KMS-11 (cell line): ENCODE measurements around the gene EPS8L3.
"Not testable (repeated sequence)": the region's sequence is repeated elsewhere in the genome, so short reads cannot be mapped to it uniquely, and the experiment has no call there.

Source experiments
- H2AFZ ChIP-seq: fragments of 200-600 bp; sonication (generic); 2 replicates; pipeline ENCODE4 v1.6.1; 2016; ENCODE audit warnings: antibody characterized with exemption, mixed run types, low read depth
- H3K27ac ChIP-seq: fragments of 200-600 bp; sonication (generic); 2 replicates; pipeline ENCODE4 v1.6.1; 2016; ENCODE audit warnings: mild to moderate bottlenecking, mixed run types
- H3K27me3 ChIP-seq: fragments of 200-600 bp; sonication (generic); 2 replicates; pipeline ENCODE4 v1.6.1; 2017; ENCODE audit warnings: mild to moderate bottlenecking, low read depth, mixed run types, moderate library complexity; ENCODE audit not compliant: insufficient read depth
- H3K36me3 ChIP-seq: fragments of 200-600 bp; sonication (generic); 2 replicates; pipeline ENCODE4 v1.6.1; 2017; ENCODE audit warnings: mild to moderate bottlenecking, mixed run types; ENCODE audit not compliant: insufficient read depth
- H3K4me1 ChIP-seq: fragments of 200-600 bp; sonication (generic); 2 replicates; pipeline ENCODE4 v1.6.1; 2016; ENCODE audit warnings: mild to moderate bottlenecking, low read depth, mixed run types; ENCODE audit not compliant: poor library complexity, severe bottlenecking
- H3K4me2 ChIP-seq: fragments of 200-600 bp; sonication (generic); 2 replicates; pipeline ENCODE4 v1.7.0; 2016; ENCODE audit warnings: mild to moderate bottlenecking, mixed run types
- H3K4me3 ChIP-seq: fragments of 200-600 bp; sonication (generic); IDR thresholded peaks from 2 replicates; pipeline ENCODE4 v1.6.1; 2017; ENCODE audit warnings: low read depth, low read length, mixed read lengths; ENCODE audit not compliant: insufficient read depth
- H3K79me2 ChIP-seq: fragments of 200-600 bp; sonication (generic); 2 replicates; pipeline ENCODE4 v1.6.1; 2016; ENCODE audit warnings: low read depth, mixed run types; ENCODE audit not compliant: insufficient read depth
- H3K9ac ChIP-seq: fragments of 200-600 bp; sonication (generic); 2 replicates; pipeline ENCODE4 v1.6.1; 2016; ENCODE audit warnings: mild to moderate bottlenecking, mixed run types
- H4K20me1 ChIP-seq: fragments of 200-600 bp; sonication (generic); 2 replicates; pipeline ENCODE4 v1.6.1; 2016; ENCODE audit warnings: mild to moderate bottlenecking, mixed run types; ENCODE audit not compliant: insufficient read depth
- TF ChIP-seq, protein P1 (sequence below): fragments of 200-600 bp; sonication (generic); conservative IDR thresholded peaks from 2 replicates; pipeline ENCODE4 v1.6.1; 2017; ENCODE audit warnings: low read depth, mild to moderate bottlenecking, antibody characterized with exemption, low read length, moderate library complexity, mixed read lengths

The EPS8L3 gene

DNA sequence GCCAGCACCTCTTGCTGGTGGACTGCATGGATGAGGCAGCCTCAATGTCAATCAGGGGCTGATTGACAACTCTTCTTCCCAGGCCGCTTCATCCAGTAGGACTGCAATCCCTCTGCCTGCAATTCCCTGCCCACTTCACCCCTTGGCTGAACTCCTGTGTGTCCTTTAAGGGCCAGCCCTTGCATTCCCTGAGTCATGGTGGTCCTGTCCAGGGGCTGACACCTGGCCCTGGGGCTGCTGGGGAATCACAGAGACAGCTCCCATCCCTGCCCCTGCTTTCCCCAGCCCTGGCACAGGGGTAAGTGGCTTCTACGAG, 4.6 kb upstream of the EPS8L3 start:
- no peak overlapping the region for H2AFZ ChIP-seq
- no peak overlapping the region for H3K4me2 ChIP-seq
- TF ChIP-seq, protein P1, sequence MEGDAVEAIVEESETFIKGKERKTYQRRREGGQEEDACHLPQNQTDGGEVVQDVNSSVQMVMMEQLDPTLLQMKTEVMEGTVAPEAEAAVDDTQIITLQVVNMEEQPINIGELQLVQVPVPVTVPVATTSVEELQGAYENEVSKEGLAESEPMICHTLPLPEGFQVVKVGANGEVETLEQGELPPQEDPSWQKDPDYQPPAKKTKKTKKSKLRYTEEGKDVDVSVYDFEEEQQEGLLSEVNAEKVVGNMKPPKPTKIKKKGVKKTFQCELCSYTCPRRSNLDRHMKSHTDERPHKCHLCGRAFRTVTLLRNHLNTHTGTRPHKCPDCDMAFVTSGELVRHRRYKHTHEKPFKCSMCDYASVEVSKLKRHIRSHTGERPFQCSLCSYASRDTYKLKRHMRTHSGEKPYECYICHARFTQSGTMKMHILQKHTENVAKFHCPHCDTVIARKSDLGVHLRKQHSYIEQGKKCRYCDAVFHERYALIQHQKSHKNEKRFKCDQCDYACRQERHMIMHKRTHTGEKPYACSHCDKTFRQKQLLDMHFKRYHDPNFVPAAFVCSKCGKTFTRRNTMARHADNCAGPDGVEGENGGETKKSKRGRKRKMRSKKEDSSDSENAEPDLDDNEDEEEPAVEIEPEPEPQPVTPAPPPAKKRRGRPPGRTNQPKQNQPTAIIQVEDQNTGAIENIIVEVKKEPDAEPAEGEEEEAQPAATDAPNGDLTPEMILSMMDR, result no peak
- H3K79me2 ChIP-seq, result no peaks in the 10 kb centered on the region
- H3K4me1 ChIP-seq, result peaks cover under 1% of the 10 kb centered on the region
- no peaks in the 10 kb centered on the region; the same call in 1 of the 2 replicates for H3K27me3 ChIP-seq
- H3K4me3 ChIP-seq, result no peak overlapping the region
- no peaks in the 10 kb centered on the region for H4K20me1 ChIP-seq
- H3K27ac ChIP-seq, result no peak overlapping the region
- H3K9ac ChIP-seq, result no peak overlapping the region
- no peaks in the 10 kb centered on the region for H3K36me3 ChIP-seq

DNA sequence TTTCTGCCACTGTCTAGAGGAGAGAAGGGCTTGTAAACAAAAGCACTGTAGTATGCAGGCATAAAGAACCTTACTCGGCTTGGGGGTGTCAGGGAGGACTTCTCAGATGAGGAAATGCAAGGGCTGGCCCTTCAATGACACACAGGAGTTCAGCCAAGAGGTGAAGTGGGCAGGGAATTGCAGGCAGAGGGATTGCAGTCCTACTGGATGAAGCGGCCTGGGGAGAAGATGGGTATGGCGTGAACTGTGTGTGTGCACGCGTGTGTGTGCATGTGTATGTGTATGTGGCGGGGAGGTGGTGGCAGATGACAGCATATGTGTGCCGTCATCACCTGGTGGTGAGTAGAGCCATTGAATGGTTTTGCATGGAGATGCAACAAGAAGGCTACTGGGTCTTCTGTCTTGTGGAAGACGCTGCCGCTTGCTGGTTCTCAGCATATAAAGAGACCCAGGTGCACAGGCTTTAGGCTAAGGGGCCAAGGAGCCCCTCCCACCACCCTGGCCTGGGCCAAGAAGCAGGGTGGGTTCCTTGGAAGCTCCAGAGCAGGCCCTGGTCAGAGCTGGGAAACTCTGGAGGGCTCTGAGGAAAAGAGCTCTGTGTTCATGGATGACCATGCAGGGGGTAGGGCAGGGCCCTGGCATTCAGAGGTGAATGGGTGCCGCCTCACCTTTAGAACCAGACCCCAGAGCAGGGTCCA, 4.1 kb upstream of the EPS8L3 start:
- Histone ChIP-seq H2AFZ (no peak overlapping the region), H3K36me3 (no peaks in the 10 kb centered on the region), H3K9ac (no peak overlapping the region), H3K4me1 (no peaks in the 10 kb centered on the region), H3K27me3 (no peaks in the 10 kb centered on the region; the same call in 1 of the 2 replicates), H3K4me2 (no peak overlapping the region), H3K79me2 (no peaks in the 10 kb centered on the region), H4K20me1 (no peaks in the 10 kb centered on the region), H3K4me3 (no peak overlapping the region), H3K27ac (no peak overlapping the region)
- TF ChIP-seq, protein P1, result no peak

DNA sequence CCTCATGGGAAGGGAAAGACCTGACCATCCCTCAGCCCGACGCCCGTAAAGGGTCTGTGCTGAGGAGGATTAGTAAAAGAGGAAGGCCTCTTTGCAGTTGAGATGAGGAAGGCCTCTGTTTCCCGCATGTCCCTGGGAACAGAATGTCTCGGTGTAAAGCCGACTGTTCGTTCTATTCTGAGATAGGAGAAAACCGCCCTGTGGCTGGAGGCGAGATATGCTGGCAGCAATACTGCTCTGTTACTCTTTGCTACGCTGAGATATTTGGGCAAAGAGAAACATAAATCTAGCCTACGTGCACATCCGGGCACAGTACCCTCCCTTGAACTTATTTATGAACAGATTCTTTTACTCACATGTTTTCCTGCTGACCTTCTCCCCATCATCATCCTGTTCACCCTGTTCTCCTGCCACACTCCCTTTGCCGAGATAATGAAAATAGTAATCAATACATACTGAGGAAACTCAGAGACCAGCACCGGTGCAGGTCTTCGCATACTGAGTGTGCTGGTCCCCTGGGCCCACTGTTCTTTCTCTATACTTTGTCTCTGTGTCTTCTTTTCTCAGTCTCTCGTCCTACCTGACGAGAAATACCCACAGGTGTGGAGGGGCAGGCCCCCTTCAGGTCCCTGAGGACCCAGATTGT, 3.4 kb upstream of the EPS8L3 start:
- H3K4me3 ChIP-seq, H2AFZ ChIP-seq, H3K27me3 ChIP-seq: not testable (repeated sequence)

DNA sequence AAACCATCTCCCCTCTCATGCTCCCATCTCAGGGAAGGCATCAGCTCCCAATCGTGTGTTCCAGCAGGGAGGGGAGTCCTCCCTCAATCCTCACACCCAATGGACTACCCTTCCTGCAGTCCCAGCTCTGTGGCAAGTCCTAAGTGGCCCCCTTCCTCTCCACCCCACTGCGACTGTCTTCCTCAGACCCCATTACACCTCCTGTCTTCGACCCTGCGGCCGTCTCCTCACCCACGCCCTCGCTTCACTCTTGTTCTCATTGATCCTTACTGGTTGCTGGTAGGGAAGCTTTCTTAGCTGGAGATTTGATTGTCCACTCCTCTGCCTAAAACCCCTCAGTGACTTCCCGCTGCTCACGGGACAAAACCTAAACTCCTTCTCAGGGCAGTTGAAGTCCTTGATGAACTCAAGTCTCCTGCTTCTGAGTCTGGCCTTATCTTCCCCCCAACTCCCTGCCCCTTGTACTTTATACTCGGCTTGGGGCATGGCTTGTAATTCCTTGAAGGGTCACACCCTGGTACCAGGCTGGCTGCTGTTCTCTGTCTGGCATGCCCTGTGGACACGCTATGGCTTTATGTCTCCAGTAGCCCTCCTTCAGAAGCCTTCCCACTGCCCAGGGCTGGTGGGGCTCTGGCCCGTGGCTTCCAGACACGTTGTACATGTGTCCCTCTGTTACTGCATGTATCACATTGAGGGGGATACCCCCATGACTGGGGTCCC, 2.3 kb upstream of the EPS8L3 start:
- Histone ChIP-seq H3K4me2 (no peak overlapping the region), H3K27me3 (no peaks in the 10 kb centered on the region; the same call in 1 of the 2 replicates), H2AFZ (no peak overlapping the region), H3K4me3 (no peak overlapping the region), H3K4me1 (no peaks in the 10 kb centered on the region), H3K36me3 (no peaks in the 10 kb centered on the region), H4K20me1 (no peaks in the 10 kb centered on the region), H3K27ac (no peak overlapping the region), H3K79me2 (no peaks in the 10 kb centered on the region), H3K9ac (no peak overlapping the region)
- TF ChIP-seq, protein P1, result no peak

More for the DNA sequence above, 3.4 kb upstream of the EPS8L3 start:
- H4K20me1 ChIP-seq, H3K4me1 ChIP-seq, H3K36me3 ChIP-seq, H3K27ac ChIP-seq, H3K79me2 ChIP-seq, H3K9ac ChIP-seq, H3K4me2 ChIP-seq: not testable (repeated sequence)

DNA sequence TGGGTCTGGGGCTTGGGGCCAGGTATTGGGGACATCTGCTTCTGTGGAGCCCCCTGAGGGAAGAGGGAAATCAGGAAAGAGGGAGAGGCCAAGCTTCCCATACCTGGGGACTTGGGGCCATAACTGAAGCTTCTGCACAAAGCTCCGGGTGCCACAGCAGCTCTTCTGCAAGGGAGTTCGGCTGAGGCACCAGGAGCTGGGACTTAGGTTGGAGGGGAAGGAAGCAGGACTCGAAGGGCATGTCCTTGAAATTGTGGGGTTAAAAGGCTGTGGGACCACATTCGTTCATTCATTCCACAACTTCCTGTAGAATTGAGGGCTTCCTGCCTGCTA, 1.7 kb upstream of the EPS8L3 start:
- Histone ChIP-seq H3K36me3 (no peaks in the 10 kb centered on the region), H3K79me2 (no peaks in the 10 kb centered on the region), H3K4me3 (no peak overlapping the region), H2AFZ (no peak overlapping the region), H3K9ac (no peak overlapping the region), H4K20me1 (no peaks in the 10 kb centered on the region), H3K27ac (no peak overlapping the region), H3K27me3 (no peaks in the 10 kb centered on the region; the same call in 1 of the 2 replicates), H3K4me2 (no peak overlapping the region), H3K4me1 (no peaks in the 10 kb centered on the region)
- TF ChIP-seq, protein P1, result no peak
